ENCODE results near the gene ZNF341.

Gene ZNF341

GRCh38 chr20:33796263-33796906 is 64.6 kb downstream of the ZNF341 start:
- no peak for DNase-seq (ENCODE audit: low read depth)

GRCh38 chr20:33796907-33797544 is 65.2 kb downstream of the ZNF341 start:
- DNase-seq (ENCODE audit: low read depth) = no peak

GRCh38 chr20:33798444-33798843 is 66.6 kb downstream of the ZNF341 start:
- DNase-seq (ENCODE audit: low read depth) = no peak

GRCh38 chr20:33803921-33804337 is 72.1 kb downstream of the ZNF341 start:
- DNase-seq (ENCODE audit: low read depth) = no peak

- no peak for DNase-seq (ENCODE audit: low read depth)
These were observed 76.6 kb downstream of the ZNF341 start for GRCh38 chr20:33808388-33808787.

GRCh38 chr20:33810259-33810658 is 78.5 kb downstream of the ZNF341 start:
- no peak for DNase-seq (ENCODE audit: low read depth)

GRCh38 chr20:33810885-33811775 is 79.3 kb downstream of the ZNF341 start, which contains the start of gene CHMP4B:
CHMP4B (plus strand) TSS chr20:33811348; CDS start chr20:33811469, 121 bp downstream.
- peak; percentile 97 for DNase-seq (ENCODE audit: low read depth)

- no peak for DNase-seq (ENCODE audit: low read depth)
These were observed 80.0 kb downstream of the ZNF341 start for GRCh38 chr20:33811776-33812151.

GRCh38 chr20:33812152-33812849 is 80.5 kb downstream of the ZNF341 start:
- peak; percentile 3 for DNase-seq (ENCODE audit: low read depth)

GRCh38 chr20:33812908-33813462 is 81.2 kb downstream of the ZNF341 start:
- DNase-seq (ENCODE audit: low read depth) = no peak

GRCh38 chr20:33814238-33814712 is 82.5 kb downstream of the ZNF341 start:
- DNase-seq (ENCODE audit: low read depth) = no peak

- DNase-seq (ENCODE audit: low read depth) = no peak
These were observed 83.9 kb downstream of the ZNF341 start for GRCh38 chr20:33815671-33816070.

GRCh38 chr20:33816191-33816590 is 84.4 kb downstream of the ZNF341 start:
- no peak for DNase-seq (ENCODE audit: low read depth)

- no peak for DNase-seq (ENCODE audit: low read depth)
These were observed 85.6 kb downstream of the ZNF341 start for GRCh38 chr20:33817411-33817810.

- DNase-seq (ENCODE audit: low read depth) = no peak
These were observed 87.7 kb downstream of the ZNF341 start for GRCh38 chr20:33819456-33819855.

GRCh38 chr20:33820362-33820761 is 88.6 kb downstream of the ZNF341 start:
- no peak for DNase-seq (ENCODE audit: low read depth)

- no peak for DNase-seq (ENCODE audit: low read depth)
These were observed 89.6 kb downstream of the ZNF341 start for GRCh38 chr20:33821270-33821836.

- DNase-seq (ENCODE audit: low read depth) = no peak
These were observed 90.6 kb downstream of the ZNF341 start for GRCh38 chr20:33822423-33822822.

GRCh38 chr20:33822991-33823390 is 91.2 kb downstream of the ZNF341 start:
- DNase-seq (ENCODE audit: low read depth) = no peak

GRCh38 chr20:33824852-33825251 is 93.1 kb downstream of the ZNF341 start:
- no peak for DNase-seq (ENCODE audit: low read depth)

Measured in stimulated activated CD8-positive, alpha-beta memory T cell treated with anti-CD3 and anti-CD28 coated beads, Interleukin-4, amount 100 ng/mL, for 24 hours (primary cell).